NCI-H1105 treated with DMSO at 0.1 percent for 48 hours (cell line): Measurements from ENCODE around the gene KCNMB2.
"Not testable (repeated sequence)": the region's sequence is repeated elsewhere in the genome, so short reads cannot be mapped to it uniquely, and the experiment has no call there.

ENCODE experiments used
- DNase-seq: peaks from one replicate; lab custom pipeline; 2025; lab: John Stamatoyannopoulos, UW

The KCNMB2 gene

DNA sequence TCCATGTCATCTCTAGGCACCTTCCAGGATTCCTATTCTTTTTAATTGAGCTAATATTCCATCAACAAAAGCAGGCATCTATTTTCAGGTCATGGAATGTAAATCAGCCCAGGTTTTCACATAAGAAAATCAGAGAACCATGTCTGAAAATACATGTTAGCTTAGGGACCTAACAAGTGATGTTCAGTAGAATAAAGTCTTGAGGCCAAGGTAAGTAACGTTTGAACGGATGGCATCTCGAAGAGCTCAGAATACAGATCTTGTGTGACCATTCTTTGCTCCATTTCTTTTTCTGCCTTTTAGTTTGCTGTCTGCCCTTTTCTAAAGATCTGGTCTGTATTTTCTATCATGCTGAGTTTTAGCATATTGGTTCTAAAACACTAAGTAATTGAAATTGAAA is 16.5 kb upstream of the KCNMB2 start:
- DNase-seq, result no peak

DNA sequence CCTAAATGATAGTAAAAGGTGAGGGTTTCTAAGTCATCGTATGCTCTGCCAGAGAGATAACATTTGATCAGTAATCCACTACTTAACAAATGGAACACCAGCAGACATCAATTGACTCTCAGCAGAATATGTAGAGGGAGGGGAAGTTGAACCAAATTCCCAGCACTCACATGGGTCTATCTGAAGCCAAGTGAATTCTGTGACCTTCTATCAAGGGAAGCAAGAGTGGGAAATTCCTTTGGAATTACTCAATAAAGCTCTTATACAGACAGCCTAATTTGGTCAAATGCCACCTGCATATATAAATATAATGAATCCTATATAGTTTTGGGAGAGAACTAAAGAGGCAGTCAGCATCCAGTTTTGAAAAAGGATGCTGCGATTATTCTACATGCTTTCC is 15.8 kb upstream of the KCNMB2 start:
- DNase-seq, result no peak

- DNase-seq, result no peak
Measured at GRCh38 chr3:178522200-178523052, 13.8 kb upstream of the KCNMB2 start.

GRCh38 chr3:178525251-178525650 is 11.0 kb upstream of the KCNMB2 start:
- no peak for DNase-seq

DNA sequence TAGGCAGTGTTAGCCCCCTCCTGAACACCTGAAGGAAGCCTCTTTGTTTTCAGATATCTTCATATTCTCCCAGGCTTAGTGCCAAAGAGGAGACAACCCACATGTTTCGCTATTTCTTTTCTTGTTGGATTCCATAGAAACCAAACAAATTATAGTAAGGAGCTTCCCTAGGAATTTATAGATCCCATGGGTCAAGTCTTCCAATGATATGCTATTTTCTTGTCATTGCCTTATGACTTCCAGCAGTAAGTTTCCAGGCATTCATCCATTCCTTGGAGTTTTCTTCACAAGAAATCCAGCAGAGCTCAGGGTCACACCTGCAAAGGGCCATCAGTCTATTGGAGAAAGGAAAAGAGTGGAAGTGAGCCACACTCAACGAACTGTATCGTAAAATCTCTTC is 9.9 kb upstream of the KCNMB2 start:
- DNase-seq, result no peak

GRCh38 chr3:178527981-178528380 is 8.3 kb upstream of the KCNMB2 start:
- DNase-seq, result no peak

DNA sequence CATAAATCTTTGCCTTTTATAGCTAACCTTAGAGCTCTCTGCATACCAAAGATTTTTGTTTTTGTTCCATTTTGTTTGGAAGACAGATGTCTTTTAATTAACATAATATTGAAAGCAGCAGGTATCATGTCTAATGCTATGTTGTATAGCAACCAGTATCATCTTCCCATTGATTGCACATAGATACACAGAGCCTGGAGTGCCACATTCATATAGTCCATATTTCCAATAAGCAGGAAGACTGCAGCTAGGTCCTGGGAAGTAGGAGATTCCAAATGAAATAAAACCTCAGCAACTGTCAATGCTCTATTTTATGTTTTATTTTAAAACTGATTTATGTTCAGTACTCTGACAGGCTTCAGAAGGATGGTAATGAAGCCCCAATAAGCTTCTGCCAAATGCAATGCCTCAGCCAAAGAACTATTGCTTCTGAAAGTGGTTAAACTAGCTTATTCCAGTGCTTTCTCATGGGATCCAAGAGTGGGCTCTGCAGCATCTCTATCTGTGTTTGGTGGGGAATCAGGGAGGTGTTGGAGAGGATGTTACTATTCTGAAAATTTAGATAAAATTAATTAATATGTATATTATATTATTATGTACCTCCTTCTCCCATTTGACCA is 6.5 kb upstream of the KCNMB2 start:
- DNase-seq, result no peak

- DNase-seq, result peak; percentile 52
Measured at GRCh38 chr3:178532476-178532875, 3.8 kb upstream of the KCNMB2 start.

DNA sequence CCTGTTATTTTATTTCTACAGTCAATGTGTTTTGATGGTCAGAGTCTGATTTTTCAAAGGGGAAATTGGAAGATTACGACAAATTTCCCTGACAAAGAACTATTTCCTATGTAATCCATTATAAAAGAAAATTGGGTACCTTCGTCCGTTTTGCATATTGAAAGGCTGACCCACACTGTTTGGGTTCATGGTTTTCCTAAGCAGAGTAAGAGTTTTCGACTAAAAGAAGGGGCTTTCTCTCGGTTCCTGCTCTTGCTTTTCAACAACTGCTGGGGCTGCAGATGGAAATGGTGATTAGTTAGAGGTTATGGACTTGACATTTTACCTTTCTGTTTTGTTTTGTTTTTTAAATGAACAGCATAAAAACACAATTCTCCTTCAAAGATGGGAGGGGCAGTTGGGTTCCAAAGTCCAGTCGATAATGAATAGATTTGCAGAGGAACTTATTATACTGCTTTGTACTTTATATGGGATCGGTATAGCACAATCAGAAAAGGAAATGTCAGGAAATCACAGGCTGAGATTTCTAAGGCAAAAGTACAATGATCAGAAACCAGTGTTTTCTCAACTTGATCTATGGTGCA is 978 bp downstream of the KCNMB2 start:
- DNase-seq, result peak; percentile 55

DNA sequence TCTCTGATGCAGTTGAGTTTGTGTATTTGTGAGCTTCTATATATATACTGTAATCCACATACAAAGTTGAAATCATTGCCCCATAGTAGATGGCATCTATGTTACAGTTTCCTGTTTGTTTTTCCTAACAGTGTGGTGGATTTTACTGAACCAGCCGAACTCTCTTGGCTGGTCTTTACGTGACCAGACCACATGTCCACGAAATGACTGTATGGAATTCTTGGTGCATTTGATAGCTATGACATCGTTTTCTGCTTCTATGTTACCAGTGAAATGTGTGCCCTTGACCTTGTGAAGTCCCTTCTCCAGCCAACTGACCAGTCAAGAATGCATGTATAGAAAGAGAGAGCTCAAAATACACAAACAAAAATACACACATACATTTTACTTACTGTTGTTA is 1.8 kb downstream of the KCNMB2 start:
- DNase-seq, result no peak

- no peak for DNase-seq
Measured at GRCh38 chr3:178540184-178540583, 3.9 kb downstream of the KCNMB2 start.

DNA sequence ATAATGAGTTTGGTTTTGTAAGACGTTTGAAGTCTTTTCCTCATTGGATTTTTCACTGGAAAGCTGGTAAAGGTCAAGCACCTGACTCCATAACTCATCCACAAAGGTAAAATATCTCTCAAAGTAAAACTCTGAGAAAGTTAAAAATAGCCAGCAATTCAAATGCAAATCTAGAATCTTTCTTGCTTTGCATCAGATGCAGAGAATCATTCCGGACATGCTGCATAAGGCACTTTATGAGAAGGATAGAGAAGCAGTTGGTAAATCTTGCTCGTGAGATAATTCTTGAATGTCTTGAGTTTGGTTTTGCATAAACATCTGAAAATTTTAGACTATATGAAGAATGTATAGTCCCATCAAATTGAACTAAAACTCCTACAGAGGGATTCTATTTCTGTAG is 9.1 kb downstream of the KCNMB2 start:
- DNase-seq, result no peak

- DNase-seq, result no peak
Measured at GRCh38 chr3:178546079-178546478, 9.8 kb downstream of the KCNMB2 start.

DNA sequence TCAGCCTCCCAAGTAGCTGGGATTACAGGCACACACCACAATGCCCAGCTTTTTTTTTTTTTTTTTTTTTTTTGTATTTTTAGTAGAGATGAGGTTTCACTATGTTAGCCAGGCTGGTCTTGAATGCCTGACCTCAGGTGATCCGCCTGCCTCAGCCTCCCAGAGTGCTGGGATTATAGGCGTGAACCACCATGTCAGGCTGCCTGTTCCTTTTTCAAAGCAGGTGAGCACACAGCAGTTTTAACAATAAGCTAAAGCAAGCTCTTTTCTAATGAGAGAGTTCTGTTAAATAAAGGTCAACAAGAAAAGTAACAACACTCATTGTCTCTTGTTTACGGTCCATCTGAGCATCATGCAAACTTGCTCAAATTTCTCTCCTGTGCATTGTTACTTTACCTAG is 13.2 kb downstream of the KCNMB2 start:
- not testable (repeated sequence) for DNase-seq

- DNase-seq, result no peak
Measured at GRCh38 chr3:178551916-178552321, 15.7 kb downstream of the KCNMB2 start.

- peak; percentile 91 for DNase-seq
Measured at GRCh38 chr3:178558637-178559036, 22.4 kb downstream of the KCNMB2 start.

- peak; percentile 18 for DNase-seq
Measured at GRCh38 chr3:178560759-178561158, 24.5 kb downstream of the KCNMB2 start.

DNA sequence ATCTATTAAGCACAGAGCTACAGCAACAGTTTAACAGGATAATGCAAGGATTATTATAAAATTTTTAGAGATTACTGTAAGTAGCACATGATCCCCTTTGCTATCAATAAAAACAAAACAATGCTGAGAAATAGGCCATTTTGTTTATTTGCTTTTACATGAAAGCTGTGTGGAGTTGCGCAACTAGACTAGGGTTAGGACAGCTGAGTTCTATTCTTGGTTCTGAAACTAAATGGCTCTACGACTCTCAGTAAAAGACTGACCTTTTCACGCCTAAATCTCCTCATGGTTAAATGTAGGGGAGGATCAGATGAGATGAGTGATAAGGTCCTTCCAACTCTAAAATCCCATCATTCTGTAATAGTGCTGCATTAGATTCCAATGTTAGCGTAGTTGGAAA is 25.0 kb downstream of the KCNMB2 start:
- DNase-seq, result peak; percentile 22

GRCh38 chr3:178562143-178562946 is 26.1 kb downstream of the KCNMB2 start:
- no peak for DNase-seq

DNA sequence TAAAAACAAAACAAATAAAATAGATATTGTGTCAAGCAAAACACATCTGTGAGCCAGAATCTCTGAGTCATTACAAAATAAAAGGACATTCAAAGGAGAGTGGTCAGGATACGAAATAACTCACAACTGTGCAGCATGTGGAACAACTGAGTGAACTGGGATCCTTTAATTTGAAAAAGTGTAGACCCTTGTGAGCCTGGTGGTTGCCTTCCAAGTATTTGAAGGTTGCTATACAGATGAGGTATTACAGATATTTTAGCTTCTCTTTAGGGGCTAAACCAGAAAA is 26.7 kb downstream of the KCNMB2 start:
- DNase-seq, result no peak

GRCh38 chr3:178567611-178568010 is 31.4 kb downstream of the KCNMB2 start:
- no peak for DNase-seq

DNA sequence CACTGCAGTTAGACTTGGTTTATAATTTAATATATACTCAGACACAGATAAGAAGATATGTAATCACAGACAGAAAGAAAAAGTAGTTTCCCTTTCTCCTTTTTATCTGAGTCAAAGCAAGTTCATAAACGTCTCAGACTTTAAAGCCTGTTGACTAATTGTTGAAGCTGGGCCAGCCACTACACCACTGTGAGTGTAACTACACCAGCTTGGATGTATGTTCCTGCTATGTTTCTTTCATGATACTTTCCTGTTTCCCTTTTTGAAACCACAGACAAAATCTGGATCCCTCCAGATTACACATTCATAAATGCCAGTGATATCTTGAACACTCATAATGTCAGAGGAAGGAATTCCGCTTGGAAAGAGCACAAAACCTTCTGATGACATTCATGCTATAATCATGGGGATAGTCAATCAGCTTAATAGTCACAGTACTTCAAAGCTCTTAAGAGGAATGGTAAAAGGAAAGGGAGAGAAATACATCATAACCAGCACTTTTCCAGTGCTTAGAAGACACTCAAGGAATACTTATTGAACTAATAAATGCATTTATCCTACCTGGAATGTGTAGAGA is 32.0 kb downstream of the KCNMB2 start:
- DNase-seq, result no peak
